Measurements from ENCODE around the gene ANKRD65.
"Not testable (repeated sequence)": the region's sequence is repeated elsewhere in the genome, so short reads cannot be mapped to it uniquely, and the experiment has no call there.

The ANKRD65 gene

GRCh38 chr1:1436630-1437032 lies 15.6 kb upstream of the ANKRD65 start:
- TF ChIP-seq ZNF274 (IDR thresholded peaks at IDR 0.05; ENCODE audit: low read depth, low read length): no peak
- H3K4me3 ChIP-seq (ENCODE audit: low read length): no peak overlapping the region

DNA sequence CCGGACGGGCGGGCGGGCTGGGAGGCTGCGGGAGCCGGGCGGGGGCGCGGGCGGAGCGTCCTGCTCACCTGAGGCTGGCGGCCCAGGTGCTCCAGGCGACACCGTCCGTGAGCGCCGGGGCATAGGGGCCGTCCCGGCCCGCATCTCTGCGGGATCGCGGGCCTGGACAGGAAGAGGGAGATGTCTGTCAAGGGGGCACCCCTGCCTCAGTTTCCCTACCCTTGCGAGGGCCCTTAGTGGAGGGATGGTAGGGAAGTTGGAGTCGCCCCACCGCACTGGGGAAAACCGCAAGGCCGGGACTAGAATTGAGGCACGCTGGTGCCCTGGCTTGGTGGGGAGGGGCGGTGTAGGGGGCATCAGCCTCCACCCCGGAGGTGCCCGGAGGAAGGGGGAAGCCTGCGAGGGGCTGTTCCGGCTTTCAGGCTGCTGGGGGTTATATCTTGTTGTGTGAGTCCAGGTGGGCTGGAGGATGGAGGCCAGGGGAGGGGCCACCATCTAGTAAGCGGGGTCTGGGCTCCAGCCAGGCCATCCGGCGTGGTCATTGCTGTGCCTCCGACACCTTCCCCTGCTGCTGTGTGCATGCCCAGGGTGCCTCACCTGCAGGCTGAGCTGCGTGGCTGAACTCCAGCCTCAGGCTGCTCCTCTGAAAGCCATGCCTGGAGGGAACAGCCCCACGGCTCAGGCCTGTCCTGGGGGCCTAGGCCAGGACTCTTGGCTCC lies 15.0 kb upstream of the ANKRD65 start:
- H3K4me3 ChIP-seq (ENCODE audit: low read length): peak overlapping the region; percentile 31; the same call in 1 of the 2 replicates
- TF ChIP-seq ZNF274 (IDR thresholded peaks at IDR 0.05; ENCODE audit: low read depth, low read length): no peak

DNA sequence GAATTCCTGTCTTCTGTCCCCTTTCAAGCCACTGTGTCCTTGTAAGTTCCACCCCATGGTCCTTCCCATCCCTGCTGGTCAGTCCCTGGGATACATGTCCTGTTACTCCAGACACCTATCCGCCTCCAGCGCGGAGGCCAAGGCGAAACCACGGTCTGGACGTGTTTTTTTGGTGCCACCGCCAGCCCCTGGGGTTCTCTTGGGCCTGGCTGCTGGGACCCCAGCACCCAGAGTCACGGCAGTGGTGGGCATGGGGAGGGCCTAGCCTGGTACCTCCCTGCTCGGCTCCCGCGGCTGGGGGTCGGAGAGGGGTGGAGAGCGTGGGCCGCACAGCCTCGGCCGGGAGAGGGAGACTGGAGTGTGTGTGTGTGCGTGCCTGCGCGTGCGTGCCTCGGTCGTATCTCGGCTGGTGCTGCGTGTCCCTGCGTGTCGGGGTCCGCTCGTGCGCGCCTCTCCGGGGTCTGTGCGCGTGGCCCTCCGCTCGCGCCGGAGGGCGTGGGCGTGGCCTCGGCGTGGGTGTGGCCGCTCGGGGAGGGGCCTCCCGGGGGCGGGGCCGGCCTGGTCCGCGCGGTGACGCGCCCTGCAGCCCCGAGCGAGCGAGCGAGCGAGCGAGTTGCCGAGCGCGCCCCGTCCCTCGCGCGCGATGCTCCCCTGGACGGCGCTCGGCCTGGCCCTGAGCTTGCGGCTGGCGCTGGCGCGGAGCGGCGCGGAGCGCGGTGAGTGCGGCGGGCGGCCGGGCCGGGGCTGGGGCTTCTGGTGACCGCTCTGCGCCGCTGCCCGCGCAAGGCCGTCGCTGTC lies 14.2 kb upstream of the ANKRD65 start, which contains the start of gene VWA1:
VWA1 (plus strand) TSS at position 585 of the 798 bp plus-strand sequence; CDS start at position 644, 59 bp downstream.
- TF ChIP-seq ZNF274 (IDR thresholded peaks at IDR 0.05; ENCODE audit: low read depth, low read length): no peak
- H3K4me3 ChIP-seq (ENCODE audit: low read length): peak within 1 kb of the TSS; percentile 31; the same call in 1 of the 2 replicates

DNA sequence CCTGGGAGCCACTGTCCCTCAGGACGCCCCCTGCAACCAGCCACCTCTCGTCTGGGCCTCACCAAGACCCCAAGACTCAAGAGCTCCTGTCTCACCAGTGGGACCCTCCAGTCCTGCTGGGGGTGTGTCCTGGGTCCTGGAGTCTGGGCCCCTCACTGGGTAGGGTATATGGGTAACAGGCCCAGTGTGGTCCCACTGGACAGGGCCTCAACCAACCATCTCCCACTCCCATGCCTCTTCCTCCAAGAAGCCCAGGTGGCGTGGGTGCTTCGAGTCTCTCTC lies 13.7 kb upstream of the ANKRD65 start:
- H3K4me3 ChIP-seq (ENCODE audit: low read length): no peak overlapping the region

GRCh38 chr1:1434131-1434823 lies 13.2 kb upstream of the ANKRD65 start:
- no peak overlapping the region for H3K4me3 ChIP-seq (ENCODE audit: low read length)
- TF ChIP-seq ZNF274 (IDR thresholded peaks at IDR 0.05; ENCODE audit: low read depth, low read length): no peak

More for the DNA sequence above, 13.7 kb upstream of the ANKRD65 start:
- no peak for TF ChIP-seq ZNF274 (IDR thresholded peaks at IDR 0.05; ENCODE audit: low read depth, low read length)

DNA sequence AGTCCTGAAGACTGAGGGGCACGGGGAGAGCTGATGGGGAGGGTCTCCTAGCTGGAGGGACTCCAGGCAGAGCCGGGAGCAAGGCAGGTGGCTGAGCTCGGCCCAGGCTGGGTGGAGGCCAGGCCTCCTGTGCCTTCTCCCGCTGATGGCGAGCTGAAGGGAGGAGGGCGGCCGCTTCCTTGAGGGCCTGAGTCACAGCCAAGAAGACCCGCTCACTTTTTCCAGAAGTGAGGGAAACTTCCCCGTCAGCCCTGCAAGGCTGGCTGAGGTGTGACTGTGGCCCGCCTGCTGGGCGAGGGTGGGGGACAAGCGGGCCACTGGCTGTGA lies 12.7 kb upstream of the ANKRD65 start:
- TF ChIP-seq ZNF274 (IDR thresholded peaks at IDR 0.05; ENCODE audit: low read depth, low read length): no peak
- H3K4me3 ChIP-seq (ENCODE audit: low read length): no peak overlapping the region

DNA sequence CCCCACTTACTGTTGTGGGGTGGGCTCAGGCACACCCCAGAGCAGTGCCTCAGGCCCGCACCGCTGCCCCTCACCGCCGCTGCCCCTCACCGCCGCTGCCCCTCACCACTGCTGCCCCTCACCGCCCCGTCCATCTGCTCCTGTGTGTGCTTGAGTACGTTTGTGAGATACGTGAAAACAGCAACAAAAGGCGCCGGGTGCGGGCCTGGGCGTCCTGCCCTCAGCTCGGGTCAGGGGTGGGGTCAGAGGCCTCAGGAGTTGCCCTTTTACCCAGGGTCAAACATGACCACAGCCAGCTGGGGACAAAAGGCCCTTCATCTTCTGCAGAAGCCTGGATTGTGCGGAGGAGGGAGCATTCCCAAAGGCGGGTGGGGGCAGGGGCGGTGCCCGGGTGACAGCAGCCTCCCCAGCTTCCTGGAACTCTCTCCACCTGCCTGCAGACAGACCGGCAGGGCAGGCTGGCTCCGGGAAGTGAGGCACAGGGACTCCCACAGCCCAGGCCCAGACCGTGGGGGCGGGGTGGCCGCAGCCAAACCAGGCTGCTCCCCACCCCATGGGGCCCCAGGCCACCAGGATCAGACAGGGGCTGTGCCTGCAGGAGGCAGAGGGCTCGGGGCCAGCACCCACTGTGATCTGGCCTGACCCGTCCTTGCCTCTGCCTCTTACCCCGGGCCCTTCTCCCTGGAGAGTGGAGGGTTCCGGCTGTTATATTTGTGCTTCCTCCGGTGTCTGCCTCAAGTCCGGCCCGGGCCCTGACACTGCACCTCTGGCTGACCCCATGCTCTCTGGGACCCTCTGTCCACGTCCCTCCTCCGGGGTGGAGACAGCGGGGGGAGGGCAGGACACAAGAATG lies 12.1 kb upstream of the ANKRD65 start:
- TF ChIP-seq ZNF274 (IDR thresholded peaks at IDR 0.05; ENCODE audit: low read depth, low read length): no peak
- no peak overlapping the region for H3K4me3 ChIP-seq (ENCODE audit: low read length)

GRCh38 chr1:1432274-1432950 lies 11.3 kb upstream of the ANKRD65 start:
- no peak overlapping the region for H3K4me3 ChIP-seq (ENCODE audit: low read length)
- no peak for TF ChIP-seq ZNF274 (IDR thresholded peaks at IDR 0.05; ENCODE audit: low read depth, low read length)

GRCh38 chr1:1431845-1432273 lies 10.8 kb upstream of the ANKRD65 start:
- no peak overlapping the region for H3K4me3 ChIP-seq (ENCODE audit: low read length)
- TF ChIP-seq ZNF274 (IDR thresholded peaks at IDR 0.05; ENCODE audit: low read depth, low read length): no peak

DNA sequence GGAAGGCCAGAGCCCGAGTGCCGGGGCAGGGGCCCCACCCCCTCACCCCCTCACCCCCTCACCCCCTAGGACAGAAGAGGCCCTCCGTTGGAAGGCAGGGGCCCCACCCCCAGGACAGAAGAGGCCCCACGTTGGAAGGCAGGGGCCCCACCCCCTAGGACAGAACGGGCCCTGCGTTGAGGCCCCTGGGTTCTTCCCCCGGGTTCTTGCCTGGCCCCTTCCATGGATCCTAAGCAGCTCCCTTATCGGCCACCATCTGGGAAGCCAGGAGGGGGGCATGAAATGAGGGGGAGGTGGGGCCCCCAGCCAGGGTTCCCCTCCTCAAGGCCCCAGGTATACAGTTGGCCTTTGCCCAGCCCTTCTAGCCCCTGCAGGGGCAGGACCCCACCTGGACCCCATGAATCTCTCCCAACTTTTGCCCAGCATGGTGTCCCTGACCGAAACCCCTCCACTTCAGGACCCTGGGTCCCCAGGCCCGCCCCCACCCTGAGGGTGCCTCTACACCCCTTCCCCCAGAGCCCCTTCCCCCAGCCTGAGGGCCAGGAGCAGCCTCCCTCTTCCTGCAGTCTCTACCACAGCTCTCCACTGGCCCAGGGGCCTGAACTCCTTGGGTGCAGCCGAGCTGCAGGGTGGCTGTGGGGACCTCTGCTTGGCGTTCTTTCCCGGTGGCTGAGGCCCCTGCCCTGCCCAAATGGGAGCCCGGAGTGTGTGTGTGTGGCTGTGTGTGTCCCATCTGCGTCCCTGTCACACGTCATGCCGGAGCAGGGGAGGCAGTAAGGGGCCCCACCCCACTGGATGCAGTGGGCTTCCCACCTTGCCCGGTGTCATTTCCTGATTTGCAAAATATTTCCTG lies 10.1 kb upstream of the ANKRD65 start:
- no peak overlapping the region for H3K4me3 ChIP-seq (ENCODE audit: low read length)
- TF ChIP-seq ZNF274 (IDR thresholded peaks at IDR 0.05; ENCODE audit: low read depth, low read length): no peak

DNA sequence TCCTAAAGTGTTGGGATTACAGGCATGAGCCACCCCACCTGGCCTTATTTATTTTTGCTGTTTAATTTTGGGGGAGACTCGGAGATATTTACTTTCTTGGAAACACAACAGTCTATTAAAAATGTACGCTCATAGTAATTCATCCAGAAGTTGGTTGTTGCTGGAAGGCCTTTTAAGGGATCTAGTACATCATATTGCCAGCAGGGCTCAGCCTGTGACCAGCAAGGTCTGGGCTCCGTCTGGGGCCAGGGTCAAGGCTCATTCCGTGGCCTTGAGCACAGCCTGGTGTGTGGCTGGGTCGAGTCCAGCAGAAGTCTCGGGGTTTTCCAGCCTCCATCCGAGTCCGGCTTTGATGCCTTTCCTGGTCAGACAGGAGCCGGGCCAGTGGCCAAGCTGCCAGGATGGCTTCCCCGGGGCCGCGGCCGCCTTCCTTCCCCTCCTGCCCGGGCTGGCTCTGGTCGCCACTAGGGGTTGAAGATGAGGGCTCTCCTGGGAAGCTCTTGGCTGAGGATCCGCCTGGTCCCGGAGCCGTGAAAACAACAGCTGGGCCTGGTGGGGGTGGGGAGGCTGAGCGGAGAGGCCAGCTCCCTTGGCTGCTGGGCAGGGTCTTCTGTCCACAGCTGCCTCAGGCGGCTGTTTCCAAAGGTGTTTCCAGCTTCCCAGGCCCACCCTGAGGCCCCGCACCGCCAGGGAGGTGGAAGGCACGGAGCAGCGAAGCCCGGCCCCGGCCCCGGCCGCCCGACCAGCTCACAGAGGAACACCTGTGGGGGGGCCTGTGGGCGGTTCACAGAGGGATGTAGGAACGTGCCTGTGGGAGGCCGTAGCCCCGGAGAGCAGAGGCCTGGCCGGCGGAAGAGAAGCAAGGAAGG lies 9.3 kb upstream of the ANKRD65 start:
- TF ChIP-seq ZNF274 (IDR thresholded peaks at IDR 0.05; ENCODE audit: low read depth, low read length): no peak
- H3K4me3 ChIP-seq (ENCODE audit: low read length): no peak overlapping the region

DNA sequence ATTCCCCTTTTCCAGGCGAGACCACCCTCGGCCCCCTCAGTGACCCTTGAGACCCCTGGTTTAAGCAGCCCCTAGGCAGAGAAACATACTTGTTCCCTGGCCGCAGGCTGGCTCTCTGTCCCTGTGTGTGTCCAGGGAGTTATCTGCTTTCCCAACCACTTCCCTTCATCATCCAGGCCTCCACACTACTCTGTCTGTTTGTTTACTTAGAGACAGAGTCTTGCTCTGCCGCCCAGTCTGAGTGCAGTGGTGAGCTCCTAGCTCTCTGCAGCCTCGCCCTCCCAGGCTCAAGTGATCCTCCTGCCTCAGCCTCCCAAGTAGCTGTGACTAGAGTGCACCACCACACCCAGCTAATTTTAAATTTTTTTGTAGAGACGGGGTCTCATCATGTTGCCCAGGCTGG lies 8.6 kb upstream of the ANKRD65 start:
- no peak for TF ChIP-seq ZNF274 (IDR thresholded peaks at IDR 0.05; ENCODE audit: low read depth, low read length)
- H3K4me3 ChIP-seq (ENCODE audit: low read length): no peak overlapping the region

GRCh38 chr1:1428967-1429366 lies 7.9 kb upstream of the ANKRD65 start:
- H3K4me3 ChIP-seq (ENCODE audit: low read length): not testable (repeated sequence)

Measured in GM08714 (cell line).